Keratinocyte (primary cell): ENCODE results near the gene PTPN21. TPM values are rescaled to one million over a fixed set of nuclear protein-coding genes. Genes with fewer than 3 reads are reported as not detected.

Experiments
- DNase-seq: peaks from one replicate; pipeline ENCODE4 v3.0.0-alpha.2; 2011; ENCODE audit warnings: low read depth, missing footprints, low spot score
- FAIRE-seq: peaks from 2 replicates; lab custom pipeline; 2011; peaks lifted over from hg19 to GRCh38; lab: Jason Lieb, UNC
- H2AFZ ChIP-seq: 2 replicates; pipeline ENCODE4 v1.6.0; 2012; ENCODE audit warnings: low read length, control low read depth, inconsistent platforms; ENCODE audit not compliant: control insufficient read depth
- H3K27ac ChIP-seq: 2 replicates; pipeline ENCODE4 v1.5.1; 2011; ENCODE audit warnings: low read length; ENCODE audit not compliant: control insufficient read depth, insufficient read depth
- H3K27me3 ChIP-seq: 3 replicates; pipeline ENCODE4 v1.6.0; 2011; ENCODE audit warnings: low read length; ENCODE audit not compliant: control insufficient read depth, insufficient read depth; ENCODE audit errors: extremely low read depth
- H3K36me3 ChIP-seq, 2 experiments: 2 replicates in 1 of 2; 3 replicates in 1 of 2; pipeline ENCODE4 v1.5.1; 2011; ENCODE audit warnings: low read length in 2 of 2, mild to moderate bottlenecking in 1 of 2; ENCODE audit not compliant: control insufficient read depth in 2 of 2, insufficient read depth in 2 of 2; ENCODE audit errors: extremely low read depth in 1 of 2
- H3K4me1 ChIP-seq: 3 replicates; pipeline ENCODE4 v1.5.1; 2011; ENCODE audit warnings: low read length; ENCODE audit not compliant: control insufficient read depth, insufficient read depth; ENCODE audit errors: extremely low read depth
- H3K4me2 ChIP-seq: 3 replicates; pipeline ENCODE4 v1.6.0; 2011; ENCODE audit warnings: low read depth, low read length; ENCODE audit not compliant: control insufficient read depth, insufficient read depth; ENCODE audit errors: extremely low read depth
- H3K4me3 ChIP-seq, 3 experiments: fragments of 200-600 bp in 1 of 3; sonication (generic) in 1 of 3; 2 replicates in 2 of 3; 3 replicates in 1 of 3; pipeline ENCODE4 v1.5.1; 2011 to 2016; ENCODE audit warnings: low read length in 3 of 3, mild to moderate bottlenecking in 3 of 3, control low read depth in 2 of 3, inconsistent platforms in 1 of 3, low read depth in 1 of 3, mixed read lengths in 1 of 3, mixed run types in 1 of 3, moderate library complexity in 1 of 3; ENCODE audit not compliant: control insufficient read depth in 2 of 3, insufficient read depth in 2 of 3; ENCODE audit errors: extremely low read depth in 1 of 3
- H3K79me2 ChIP-seq: 2 replicates; pipeline ENCODE4 v1.6.0; 2012; ENCODE audit warnings: low read length; ENCODE audit not compliant: control insufficient read depth, insufficient read depth
- H3K9ac ChIP-seq: 3 replicates; pipeline ENCODE4 v1.6.0; 2011; ENCODE audit warnings: low read length; ENCODE audit not compliant: control insufficient read depth, insufficient read depth; ENCODE audit errors: extremely low read depth
- H3K9me1 ChIP-seq: 3 replicates; pipeline ENCODE4 v1.6.0; 2011; ENCODE audit warnings: low read length; ENCODE audit not compliant: control insufficient read depth, insufficient read depth; ENCODE audit errors: extremely low read depth
- H3K9me3 ChIP-seq: 2 replicates; pipeline ENCODE4 v1.5.1; 2012; ENCODE audit warnings: low read depth, low read length; ENCODE audit not compliant: control insufficient read depth
- H4K20me1 ChIP-seq: 3 replicates; pipeline ENCODE4 v1.6.0; 2011; ENCODE audit warnings: low read length; ENCODE audit not compliant: control insufficient read depth, insufficient read depth; ENCODE audit errors: extremely low read depth
- EZH2 ChIP-seq: IDR thresholded peaks from one replicate; pipeline ENCODE4 v1.6.1; 2012; ENCODE audit warnings: inconsistent platforms, mild to moderate bottlenecking, low read length, moderate library complexity
- dilution Hi-C: fragments of 300-500 bp; cut with MboI; formaldehyde crosslinking; loops from one replicate; pipeline ENCODE4 v1.7.0; 2020; ENCODE audit warnings: low sequenced_read_pairs; ENCODE audit not compliant: extremely low pct_ligation_motif_present
- polyA plus RNA-seq, 5 experiments: library from polyadenylated mRNA; depleted of rRNA in 3 of 5; stranded (reverse) in 3 of 5; stranded (forward) in 1 of 5; unstranded in 1 of 5; fragments of >200 nt; gene quantifications; 1 replicate in 1 of 5; 2 replicates in 3 of 5; 3 replicates in 1 of 5; pipeline versions ENCODE4 v1.2.1 to v1.2.3, GENCODE V29; 2011 to 2012; ENCODE audit warnings: missing spikeins in 2 of 5, low read depth in 1 of 5, low replicate concordance in 1 of 5
- TF ChIP-seq, protein P1 (sequence below), 3 experiments: IDR thresholded peaks in 1 of 3; conservative IDR thresholded peaks in 1 of 3; optimal IDR thresholded peaks in 1 of 3; 2 replicates in 2 of 3; 3 replicates in 1 of 3; pipeline versions ENCODE3 to v1.5.1; 2011; ENCODE audit warnings: low read length in 3 of 3, mild to moderate bottlenecking in 3 of 3, moderate library complexity in 2 of 3, control low read depth in 1 of 3, inconsistent platforms in 1 of 3; ENCODE audit not compliant: insufficient read depth in 2 of 3; ENCODE audit errors: extremely low read depth in 1 of 3

PTPN21 gene
- polyA plus RNA-seq, 1 donor (not counting 4 experiments of a cell fraction or from before 2014, with no cell fraction given), result 7.4 TPM

- Histone ChIP-seq H3K9me1 (no peaks in the 10 kb centered on the region), H3K9ac (no peak overlapping the region), H3K4me3 (no peak overlapping the region), H3K4me1 (no peaks in the 10 kb centered on the region), H3K9me3 (no peaks in the 10 kb centered on the region), H3K27ac (no peak overlapping the region), H3K79me2 (no peaks in the 10 kb centered on the region), H3K36me3 (no peaks in the 10 kb centered on the region), H2AFZ (no peak overlapping the region), H4K20me1 (no peaks in the 10 kb centered on the region), H3K4me2 (no peak overlapping the region), H3K27me3 (no peaks in the 10 kb centered on the region)
- FAIRE-seq (no peak), DNase-seq (no peak)
- TF ChIP-seq, protein P1, sequence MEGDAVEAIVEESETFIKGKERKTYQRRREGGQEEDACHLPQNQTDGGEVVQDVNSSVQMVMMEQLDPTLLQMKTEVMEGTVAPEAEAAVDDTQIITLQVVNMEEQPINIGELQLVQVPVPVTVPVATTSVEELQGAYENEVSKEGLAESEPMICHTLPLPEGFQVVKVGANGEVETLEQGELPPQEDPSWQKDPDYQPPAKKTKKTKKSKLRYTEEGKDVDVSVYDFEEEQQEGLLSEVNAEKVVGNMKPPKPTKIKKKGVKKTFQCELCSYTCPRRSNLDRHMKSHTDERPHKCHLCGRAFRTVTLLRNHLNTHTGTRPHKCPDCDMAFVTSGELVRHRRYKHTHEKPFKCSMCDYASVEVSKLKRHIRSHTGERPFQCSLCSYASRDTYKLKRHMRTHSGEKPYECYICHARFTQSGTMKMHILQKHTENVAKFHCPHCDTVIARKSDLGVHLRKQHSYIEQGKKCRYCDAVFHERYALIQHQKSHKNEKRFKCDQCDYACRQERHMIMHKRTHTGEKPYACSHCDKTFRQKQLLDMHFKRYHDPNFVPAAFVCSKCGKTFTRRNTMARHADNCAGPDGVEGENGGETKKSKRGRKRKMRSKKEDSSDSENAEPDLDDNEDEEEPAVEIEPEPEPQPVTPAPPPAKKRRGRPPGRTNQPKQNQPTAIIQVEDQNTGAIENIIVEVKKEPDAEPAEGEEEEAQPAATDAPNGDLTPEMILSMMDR (optimal IDR thresholded peaks at IDR 0.05 in 1 of 3, IDR thresholded peaks at IDR 0.05 in 1 of 3, conservative IDR thresholded peaks at IDR 0.05 in 1 of 3; ENCODE audit: extremely low read depth in 1 of 3, insufficient read depth in 2 of 3, low read length in 3 of 3), result no peak
- TF ChIP-seq EZH2, result no peak
- dilution Hi-C loops, result no loop called here
Observed at GRCh38 chr14:88422047-88422446, 132.8 kb downstream of the PTPN21 start.

- no peak for TF ChIP-seq EZH2
- TF ChIP-seq, protein P1 (optimal IDR thresholded peaks at IDR 0.05 in 1 of 3, IDR thresholded peaks at IDR 0.05 in 1 of 3, conservative IDR thresholded peaks at IDR 0.05 in 1 of 3; ENCODE audit: extremely low read depth in 1 of 3, insufficient read depth in 2 of 3, low read length in 3 of 3), result no peak
- Histone ChIP-seq H4K20me1 (no peaks in the 10 kb centered on the region), H3K4me1 (no peaks in the 10 kb centered on the region), H3K4me2 (no peak overlapping the region), H3K36me3 (no peaks in the 10 kb centered on the region), H3K9me3 (no peaks in the 10 kb centered on the region), H2AFZ (no peak overlapping the region), H3K4me3 (no peak overlapping the region), H3K9me1 (no peaks in the 10 kb centered on the region), H3K79me2 (no peaks in the 10 kb centered on the region), H3K27me3 (no peaks in the 10 kb centered on the region), H3K27ac (no peak overlapping the region), H3K9ac (no peak overlapping the region)
- dilution Hi-C loops, result no loop called here
- no peak for FAIRE-seq
- DNase-seq, result no peak
Observed at GRCh38 chr14:88421286-88421685, 133.5 kb downstream of the PTPN21 start.
